Measurements from ENCODE around the gene DCUN1D4.

The DCUN1D4 gene

DNA sequence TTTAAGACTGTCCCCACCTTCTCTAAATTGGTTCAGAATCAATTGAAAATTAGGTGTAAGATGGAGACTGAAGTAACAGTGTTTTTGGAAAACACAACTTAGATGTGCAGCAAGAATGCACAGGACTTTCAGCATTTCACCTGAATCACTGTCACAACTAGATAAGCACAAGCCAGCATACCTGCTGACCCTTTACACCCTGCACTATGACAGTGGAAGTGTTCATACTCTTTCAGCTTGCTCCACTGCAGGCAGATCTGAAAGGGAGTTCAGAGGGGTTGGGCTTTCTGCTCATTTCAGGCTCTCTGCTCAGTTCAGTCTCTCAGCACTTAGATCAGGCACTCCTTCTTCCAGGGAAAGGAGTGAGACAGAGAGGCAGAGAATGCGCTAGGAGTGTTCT lies 22.8 kb downstream of the DCUN1D4 start:
- H3K36me3 ChIP-seq, result peaks cover 32% of the 10 kb centered on the region

DNA sequence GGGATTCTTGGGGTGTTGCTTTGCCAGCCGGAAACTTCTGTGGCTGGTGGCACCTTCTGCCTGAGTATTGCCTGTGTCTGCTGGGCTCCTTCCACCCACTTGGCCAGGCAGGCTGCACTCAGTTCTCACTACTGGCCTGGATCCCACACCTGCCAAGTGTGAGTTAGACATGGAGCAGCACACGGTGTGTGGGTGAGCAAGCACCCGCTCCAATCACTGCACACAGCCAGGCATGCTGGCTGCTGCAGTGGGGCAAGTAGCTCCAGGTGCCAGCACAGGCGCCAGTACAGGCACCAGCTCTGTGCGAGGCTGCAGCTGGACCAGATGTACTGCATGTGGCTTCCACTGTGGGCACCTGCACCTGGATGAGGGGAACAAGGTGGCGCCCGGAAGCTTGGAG lies 23.9 kb downstream of the DCUN1D4 start:
- peaks cover 32% of the 10 kb centered on the region for H3K36me3 ChIP-seq

More for the DNA sequence above, 22.8 kb downstream of the DCUN1D4 start:
- TF ChIP-seq, protein P1, sequence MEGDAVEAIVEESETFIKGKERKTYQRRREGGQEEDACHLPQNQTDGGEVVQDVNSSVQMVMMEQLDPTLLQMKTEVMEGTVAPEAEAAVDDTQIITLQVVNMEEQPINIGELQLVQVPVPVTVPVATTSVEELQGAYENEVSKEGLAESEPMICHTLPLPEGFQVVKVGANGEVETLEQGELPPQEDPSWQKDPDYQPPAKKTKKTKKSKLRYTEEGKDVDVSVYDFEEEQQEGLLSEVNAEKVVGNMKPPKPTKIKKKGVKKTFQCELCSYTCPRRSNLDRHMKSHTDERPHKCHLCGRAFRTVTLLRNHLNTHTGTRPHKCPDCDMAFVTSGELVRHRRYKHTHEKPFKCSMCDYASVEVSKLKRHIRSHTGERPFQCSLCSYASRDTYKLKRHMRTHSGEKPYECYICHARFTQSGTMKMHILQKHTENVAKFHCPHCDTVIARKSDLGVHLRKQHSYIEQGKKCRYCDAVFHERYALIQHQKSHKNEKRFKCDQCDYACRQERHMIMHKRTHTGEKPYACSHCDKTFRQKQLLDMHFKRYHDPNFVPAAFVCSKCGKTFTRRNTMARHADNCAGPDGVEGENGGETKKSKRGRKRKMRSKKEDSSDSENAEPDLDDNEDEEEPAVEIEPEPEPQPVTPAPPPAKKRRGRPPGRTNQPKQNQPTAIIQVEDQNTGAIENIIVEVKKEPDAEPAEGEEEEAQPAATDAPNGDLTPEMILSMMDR (IDR thresholded peaks at IDR 0.05), result no peak
- Histone ChIP-seq H3K9me3 (no peaks in the 10 kb centered on the region), H3K27me3 (no peaks in the 10 kb centered on the region), H3K27ac (no peak overlapping the region), H3K4me3 (ENCODE audit: low read depth in 1 of 2, low read length in 1 of 2) (no peak overlapping the region), H3K4me1 (ENCODE audit: control insufficient read depth in 1 of 2, insufficient read depth in 1 of 2, low read depth in 1 of 2, low read length in 1 of 2) (no peaks in the 10 kb centered on the region)

DNA sequence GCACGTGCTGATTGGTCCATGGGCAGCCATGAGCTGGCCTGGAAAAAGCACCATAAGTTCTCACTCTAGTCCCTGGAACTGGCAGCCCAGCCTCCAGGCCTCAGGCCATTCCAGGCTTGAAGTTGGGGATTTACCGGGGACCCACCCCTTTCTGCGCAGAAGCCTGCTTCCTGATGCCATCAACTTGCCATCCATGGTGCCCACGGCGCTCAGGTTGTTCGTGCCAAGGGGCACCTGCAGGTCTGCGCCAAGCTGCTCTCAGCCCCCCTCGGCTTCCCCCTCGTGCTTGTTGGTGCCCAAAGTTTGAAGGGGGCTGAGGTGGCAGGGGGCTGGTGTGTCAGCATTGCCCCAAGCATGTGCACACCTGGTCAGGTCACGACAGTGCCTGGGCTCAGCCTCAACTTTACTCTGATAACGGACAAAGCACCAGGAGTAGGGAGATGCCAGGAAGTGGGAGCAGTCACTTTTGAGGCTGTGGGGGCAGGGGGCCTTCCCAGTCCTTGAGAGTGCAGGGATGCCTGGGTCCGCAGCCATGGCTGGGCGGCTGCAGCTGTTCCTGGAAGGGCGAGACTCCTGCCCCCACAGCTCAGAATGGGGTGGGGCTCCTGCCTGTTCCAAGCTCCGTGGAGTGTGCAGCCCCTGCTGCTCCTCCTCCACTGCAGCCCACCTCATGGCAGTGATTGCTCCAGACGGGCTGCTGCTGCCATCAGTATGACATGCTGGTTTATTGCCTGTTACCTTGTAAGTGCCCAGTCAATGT lies 24.9 kb downstream of the DCUN1D4 start:
- no peaks in the 10 kb centered on the region for H3K4me1 ChIP-seq (ENCODE audit: control insufficient read depth in 1 of 2, insufficient read depth in 1 of 2, low read depth in 1 of 2, low read length in 1 of 2)
- H3K27me3 ChIP-seq, result no peaks in the 10 kb centered on the region
- TF ChIP-seq, protein P1 (IDR thresholded peaks at IDR 0.05), result no peak
- no peak overlapping the region for H3K27ac ChIP-seq
- peaks cover 36% of the 10 kb centered on the region for H3K36me3 ChIP-seq
- no peak overlapping the region for H3K4me3 ChIP-seq (ENCODE audit: low read depth in 1 of 2, low read length in 1 of 2)
- H3K9me3 ChIP-seq, result no peaks in the 10 kb centered on the region

More for the DNA sequence above, 23.9 kb downstream of the DCUN1D4 start:
- no peaks in the 10 kb centered on the region for H3K4me1 ChIP-seq (ENCODE audit: control insufficient read depth in 1 of 2, insufficient read depth in 1 of 2, low read depth in 1 of 2, low read length in 1 of 2)
- no peaks in the 10 kb centered on the region for H3K9me3 ChIP-seq
- H3K27ac ChIP-seq, result no peak overlapping the region
- no peaks in the 10 kb centered on the region for H3K27me3 ChIP-seq
- no peak overlapping the region for H3K4me3 ChIP-seq (ENCODE audit: low read depth in 1 of 2, low read length in 1 of 2)
- TF ChIP-seq, protein P1 (IDR thresholded peaks at IDR 0.05), result no peak

DNA sequence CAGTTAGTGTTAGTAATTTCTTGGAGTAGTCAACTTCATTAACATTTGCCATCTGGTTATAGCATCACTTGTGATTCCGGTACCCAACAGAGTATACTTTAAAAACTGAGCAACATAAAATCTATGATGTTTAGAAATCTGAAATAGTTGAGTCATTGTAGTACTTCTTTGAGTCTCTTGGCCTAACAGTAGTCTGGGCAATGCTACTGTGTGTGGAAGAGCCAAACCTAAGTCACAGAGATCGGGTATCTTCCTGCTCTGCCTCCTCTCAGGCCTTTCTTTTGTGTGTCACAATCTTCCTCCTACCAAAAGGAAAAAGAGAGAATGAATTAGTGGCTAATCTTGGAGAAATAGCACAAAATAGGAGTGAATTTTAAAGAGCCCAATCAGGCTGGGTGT lies 25.5 kb downstream of the DCUN1D4 start:
- H3K9me3 ChIP-seq, result no peaks in the 10 kb centered on the region
- no peaks in the 10 kb centered on the region for H3K4me1 ChIP-seq (ENCODE audit: control insufficient read depth in 1 of 2, insufficient read depth in 1 of 2, low read depth in 1 of 2, low read length in 1 of 2)
- no peaks in the 10 kb centered on the region for H3K27me3 ChIP-seq
- H3K36me3 ChIP-seq, result peaks cover 41% of the 10 kb centered on the region
- no peak overlapping the region for H3K4me3 ChIP-seq (ENCODE audit: low read depth in 1 of 2, low read length in 1 of 2)
- TF ChIP-seq, protein P1 (IDR thresholded peaks at IDR 0.05), result no peak
- H3K27ac ChIP-seq, result no peak overlapping the region

DNA sequence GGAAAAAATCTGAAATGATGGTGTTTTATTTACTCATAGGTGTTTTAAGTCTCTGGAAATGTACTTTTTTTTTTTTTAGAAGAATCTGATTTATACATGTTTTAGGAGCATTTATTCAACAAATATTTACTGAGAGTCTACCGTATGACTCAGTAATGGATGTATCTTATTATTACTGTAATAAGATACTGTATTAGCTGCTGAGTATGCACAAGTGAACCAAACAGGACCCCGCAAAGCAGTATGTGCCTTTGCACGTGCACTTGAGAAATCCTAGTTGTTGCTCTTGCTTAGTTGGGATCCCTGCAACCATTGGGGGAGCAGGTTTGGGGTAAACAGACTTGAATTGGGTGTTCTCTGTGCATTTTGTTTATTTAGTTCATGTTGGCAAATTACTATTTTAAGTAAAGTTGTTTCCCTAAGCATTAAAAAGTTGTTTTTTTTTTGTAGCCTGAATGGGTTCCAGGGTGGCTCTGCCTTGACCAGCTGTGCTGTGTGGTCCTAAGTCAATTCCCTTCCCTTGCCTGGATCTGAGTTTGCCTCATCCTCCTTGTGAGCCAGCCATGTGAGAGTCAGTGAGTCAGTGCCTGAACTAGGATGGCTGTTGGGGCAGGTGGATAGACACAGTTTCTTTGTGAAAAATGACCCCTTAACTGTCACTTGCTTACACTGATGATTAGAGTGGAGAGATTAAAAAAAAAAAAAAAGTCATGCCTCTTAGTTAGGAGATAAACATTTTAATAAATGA lies 27.7 kb downstream of the DCUN1D4 start:
- TF ChIP-seq, protein P1 (IDR thresholded peaks at IDR 0.05), result no peak
- Histone ChIP-seq H3K4me1 (ENCODE audit: control insufficient read depth in 1 of 2, insufficient read depth in 1 of 2, low read depth in 1 of 2, low read length in 1 of 2) (no peaks in the 10 kb centered on the region), H3K36me3 (peaks cover 35% of the 10 kb centered on the region), H3K9me3 (no peaks in the 10 kb centered on the region), H3K27ac (no peak overlapping the region), H3K4me3 (ENCODE audit: low read depth in 1 of 2, low read length in 1 of 2) (no peak overlapping the region), H3K27me3 (no peaks in the 10 kb centered on the region)

Measured in neutrophil (primary cell).